ENCODE measurements around the gene BAHD1.
A peak's percentile ranks its signal among the peaks of the same experiment; 100 is the strongest.

The BAHD1 gene

DNA sequence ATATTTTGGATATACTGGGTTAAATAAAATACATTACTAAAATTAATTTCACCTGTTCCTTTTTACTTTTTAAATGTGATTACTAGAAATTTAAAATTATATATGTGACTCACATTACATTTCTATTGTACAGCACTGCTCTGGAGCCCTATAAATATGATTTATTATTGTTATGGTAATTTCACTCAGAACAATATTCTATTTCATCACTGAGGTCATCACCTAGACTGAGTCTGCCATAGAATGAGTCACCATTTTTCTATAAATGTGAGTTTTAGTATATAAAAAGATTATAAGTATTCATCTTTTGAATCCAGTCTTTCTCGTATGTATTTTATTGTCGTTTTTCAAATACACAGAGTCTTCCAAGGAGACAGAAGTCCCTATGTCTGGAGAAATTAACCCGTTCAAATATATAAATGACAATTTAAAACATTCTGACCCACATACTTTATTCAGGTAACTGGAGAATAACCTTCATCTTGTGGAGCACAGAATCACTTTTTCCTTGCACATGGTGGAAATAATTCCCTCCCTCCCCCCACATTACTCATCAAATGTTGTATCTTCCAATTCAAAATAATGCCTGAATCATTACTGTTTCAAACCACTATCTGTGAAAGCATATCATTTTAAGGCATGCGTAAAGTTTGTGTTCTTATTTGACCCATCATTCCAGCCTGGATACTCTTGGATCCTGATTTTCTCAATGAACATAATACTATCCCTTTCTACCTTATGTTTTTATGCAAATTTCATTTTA, 60.0 kb downstream of the BAHD1 start:
- no peak for DNase-seq

- no peak for DNase-seq
Observed at GRCh38 chr15:40501487-40501886, 60.7 kb downstream of the BAHD1 start.

DNA sequence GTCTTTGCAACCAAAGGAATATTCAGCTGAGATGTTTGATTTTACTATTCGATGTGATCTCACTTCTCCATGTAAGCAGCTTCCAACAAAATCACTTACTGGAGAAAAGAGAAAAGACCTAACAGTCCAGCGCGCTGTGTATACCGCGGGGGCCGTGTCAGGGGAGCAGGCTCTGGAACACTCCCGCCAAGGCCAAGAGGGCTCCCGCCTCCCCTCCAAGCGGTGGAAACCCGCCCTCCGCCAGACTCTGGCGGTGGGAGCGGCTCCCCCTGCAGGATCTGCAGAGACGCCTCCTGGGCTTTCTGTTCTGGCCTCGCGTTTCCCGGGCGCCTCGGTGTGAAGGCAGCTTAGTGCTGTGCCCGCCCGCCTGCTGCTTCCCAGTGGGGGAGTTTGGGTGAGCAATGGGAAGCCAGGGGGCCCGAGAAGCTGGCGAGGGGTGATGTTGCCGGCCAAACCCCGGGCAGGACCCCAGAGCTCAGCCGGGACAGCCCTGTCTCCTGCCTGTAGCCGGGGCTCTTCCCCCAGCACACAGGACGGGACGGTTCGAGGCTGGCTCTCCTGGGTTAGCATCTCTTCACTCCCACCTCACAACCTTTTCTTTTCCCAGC, 66.3 kb downstream of the BAHD1 start:
- DNase-seq: peak; percentile 59

- DNase-seq: no peak
Observed at GRCh38 chr15:40508216-40508615, 67.5 kb downstream of the BAHD1 start.

DNA sequence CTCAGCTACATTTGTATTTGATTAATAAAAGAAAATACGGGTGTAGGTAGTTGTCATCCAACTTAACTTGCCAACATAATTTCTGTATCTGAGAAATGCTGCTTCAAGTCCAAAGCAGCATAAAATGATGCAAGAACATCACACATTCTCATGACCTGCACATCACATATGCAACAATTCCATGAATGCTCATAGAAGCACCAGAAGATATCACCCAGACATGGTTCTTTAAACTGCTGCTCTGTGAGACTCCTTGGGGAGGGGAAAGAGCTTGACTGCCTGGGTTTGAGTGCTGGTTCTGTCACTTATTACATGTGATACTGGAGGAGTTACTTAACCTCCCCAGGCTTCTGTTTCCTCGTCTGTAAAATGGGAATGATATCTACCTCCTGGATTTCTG, 69.4 kb downstream of the BAHD1 start:
- no peak for DNase-seq

- no peak for DNase-seq
Observed at GRCh38 chr15:40511093-40511471, 70.3 kb downstream of the BAHD1 start.

DNA sequence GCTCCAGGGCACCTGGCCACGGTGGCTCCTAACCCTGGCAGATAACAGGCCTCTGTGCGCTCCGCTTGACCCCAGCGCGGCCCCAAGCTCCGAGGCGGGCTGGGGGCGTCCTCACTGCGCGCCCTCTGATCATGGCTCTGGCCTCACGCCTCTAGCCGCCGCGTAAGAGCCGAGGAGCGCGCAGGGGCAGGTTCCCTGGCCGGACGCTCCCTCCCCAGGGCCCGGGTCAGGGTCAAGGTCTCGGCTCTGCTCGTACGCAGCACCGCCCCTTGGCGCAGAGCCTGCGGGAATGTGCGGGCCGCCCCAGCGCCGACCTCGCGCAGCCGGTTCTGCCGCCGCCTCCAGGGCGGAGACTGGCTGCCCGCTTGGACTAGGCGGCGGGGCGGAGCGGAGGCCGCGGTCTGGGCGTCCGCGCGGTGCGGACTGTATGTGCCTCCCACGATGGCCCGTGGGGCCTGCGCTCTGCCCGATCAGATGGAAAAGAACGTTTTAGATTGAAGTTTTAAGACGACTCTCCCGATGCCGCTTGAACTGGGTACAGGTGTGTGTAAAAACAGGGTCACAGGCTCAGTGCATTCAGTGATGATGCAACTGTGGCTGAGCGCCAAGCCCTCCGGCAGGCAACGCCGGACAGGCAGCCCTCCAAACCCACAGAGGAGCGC, 70.8 kb downstream of the BAHD1 start:
- DNase-seq: no peak

DNA sequence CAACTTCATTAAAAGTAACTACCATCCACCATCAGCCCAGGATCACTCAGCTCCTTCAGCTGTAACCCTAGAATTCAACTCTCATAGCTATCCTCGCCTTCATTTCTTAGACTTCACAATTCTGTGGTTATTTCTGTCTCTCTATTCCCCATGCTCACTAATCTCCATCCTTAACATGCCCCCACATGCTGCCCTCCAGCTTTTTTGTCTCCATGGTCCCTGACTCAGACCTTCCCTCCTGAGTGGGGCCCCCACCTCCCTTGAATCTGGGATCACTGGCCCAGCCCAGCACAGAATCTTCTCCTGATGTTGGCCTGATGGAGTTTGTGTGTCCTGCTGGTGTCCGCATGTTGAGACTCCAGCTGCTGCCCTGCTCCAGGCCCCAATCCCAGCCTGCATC, 71.7 kb downstream of the BAHD1 start:
- DNase-seq: no peak

GRCh38 chr15:40513609-40514008, 72.9 kb downstream of the BAHD1 start:
- DNase-seq: no peak

- DNase-seq: no peak
Observed at GRCh38 chr15:40516322-40516721, 75.6 kb downstream of the BAHD1 start.
